Small intestine (tissue), 7 donors: ENCODE measurements around the gene SERPINB4. TPM values are rescaled to one million over a fixed set of nuclear protein-coding genes. Genes with fewer than 3 reads are reported as not detected.
"Not testable (repeated sequence)": the region's sequence is repeated elsewhere in the genome, so short reads cannot be mapped to it uniquely, and the experiment has no call there.

Experiments used
- DNase-seq, 2 donors: peaks; one replicate each; pipeline versions ENCODE4 v3.0.0 to v3.0.0-alpha.2; 2013
- FAIRE-seq: peaks from 2 replicates; lab custom pipeline; 2012; peaks lifted over from hg19 to GRCh38; lab: Jason Lieb, UNC
- H3K27ac ChIP-seq, 3 donors: one replicate each; pipeline ENCODE4 v1.5.1; 2013; ENCODE audit warnings: low read length in 2 of 3, mild to moderate bottlenecking in 2 of 3, control low read depth in 1 of 3, inconsistent platforms in 1 of 3, low read depth in 1 of 3, moderate library complexity in 1 of 3
- H3K27me3 ChIP-seq, 3 donors: one replicate each; pipeline ENCODE4 v1.6.1; 2013; ENCODE audit warnings: low read length in 3 of 3, inconsistent platforms in 1 of 3; ENCODE audit not compliant: control insufficient read depth in 3 of 3, insufficient read depth in 3 of 3
- H3K36me3 ChIP-seq, 3 donors: one replicate each; pipeline ENCODE4 v1.6.1; 2013; ENCODE audit warnings: low read length in 3 of 3, inconsistent platforms in 1 of 3, low read depth in 1 of 3, mild to moderate bottlenecking in 1 of 3, moderate library complexity in 1 of 3; ENCODE audit not compliant: control insufficient read depth in 3 of 3, insufficient read depth in 2 of 3
- H3K4me1 ChIP-seq, 3 donors: one replicate each; pipeline ENCODE4 v1.6.1; 2013; ENCODE audit warnings: low read length in 2 of 3, inconsistent platforms in 1 of 3, low read depth in 1 of 3, mild to moderate bottlenecking in 1 of 3, moderate library complexity in 1 of 3; ENCODE audit not compliant: control insufficient read depth in 3 of 3, insufficient read depth in 2 of 3
- H3K4me3 ChIP-seq, 3 donors: one replicate each; pipeline ENCODE4 v1.5.1; 2013; ENCODE audit warnings: low read length in 3 of 3, control low read depth in 1 of 3, inconsistent platforms in 1 of 3, low read depth in 1 of 3, mild to moderate bottlenecking in 1 of 3, moderate library complexity in 1 of 3
- H3K9me3 ChIP-seq, 2 donors: one replicate each; pipeline ENCODE4 v1.6.1; 2013; ENCODE audit warnings: low read depth in 1 of 2, low read length in 1 of 2; ENCODE audit not compliant: control insufficient read depth in 2 of 2, insufficient read depth in 1 of 2
- WGBS, 3 donors: extraction: QIAGEN DNeasy Blood & Tissue Kit; methylation state at CpG; one replicate each; pipeline ENCODE4 v1.1.7; 2013; 5-methylcytosine and 5-hydroxymethylcytosine counted together
- polyA plus RNA-seq, 4 donors: library from polyadenylated mRNA; stranded (reverse) in 3 of 4; unstranded in 1 of 4; fragments of 200-250 nt in 3 of 4; fragments of 120-200 nt in 1 of 4; gene quantifications; one replicate each; pipeline versions ENCODE4 v1.2.1 to v1.2.3, GENCODE V29; 2013
- donor health status: healthy with polysubstance abuse.
- donor health status: control.
- donor health status: control.
- donor health status: Bipolar disorder and iron deficiency.
- donor health status: healthy.

Gene SERPINB4
- polyA plus RNA-seq, 4 donors: not detected

DNA sequence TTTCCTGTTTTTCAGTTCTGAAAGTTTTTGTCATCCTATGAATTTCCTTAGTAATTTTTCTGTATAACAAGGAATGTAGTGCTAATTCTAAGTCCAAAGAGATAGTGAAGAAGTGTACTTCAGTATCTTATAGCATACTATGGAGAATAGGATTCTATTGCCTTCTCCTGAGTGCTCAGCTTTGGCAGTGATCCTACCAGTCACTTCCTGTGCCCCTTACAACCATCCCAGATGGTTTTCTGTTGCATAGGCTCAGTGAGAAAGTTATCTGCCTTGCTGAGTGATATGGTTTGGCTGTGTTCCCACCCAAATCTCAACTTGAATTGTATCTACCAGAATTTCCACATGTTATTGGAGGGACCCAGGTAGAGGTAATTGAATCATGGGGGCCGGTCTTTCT is 638 bp upstream of the SERPINB4 start:
- not testable (repeated sequence) for DNase-seq, H3K27ac ChIP-seq, H3K27me3 ChIP-seq, H3K9me3 ChIP-seq, FAIRE-seq, H3K36me3 ChIP-seq, H3K4me1 ChIP-seq, H3K4me3 ChIP-seq
- WGBS, 3 donors: 50 to 95% (median 88%) methylated on average over 1 of the region's 1 CpG

DNA sequence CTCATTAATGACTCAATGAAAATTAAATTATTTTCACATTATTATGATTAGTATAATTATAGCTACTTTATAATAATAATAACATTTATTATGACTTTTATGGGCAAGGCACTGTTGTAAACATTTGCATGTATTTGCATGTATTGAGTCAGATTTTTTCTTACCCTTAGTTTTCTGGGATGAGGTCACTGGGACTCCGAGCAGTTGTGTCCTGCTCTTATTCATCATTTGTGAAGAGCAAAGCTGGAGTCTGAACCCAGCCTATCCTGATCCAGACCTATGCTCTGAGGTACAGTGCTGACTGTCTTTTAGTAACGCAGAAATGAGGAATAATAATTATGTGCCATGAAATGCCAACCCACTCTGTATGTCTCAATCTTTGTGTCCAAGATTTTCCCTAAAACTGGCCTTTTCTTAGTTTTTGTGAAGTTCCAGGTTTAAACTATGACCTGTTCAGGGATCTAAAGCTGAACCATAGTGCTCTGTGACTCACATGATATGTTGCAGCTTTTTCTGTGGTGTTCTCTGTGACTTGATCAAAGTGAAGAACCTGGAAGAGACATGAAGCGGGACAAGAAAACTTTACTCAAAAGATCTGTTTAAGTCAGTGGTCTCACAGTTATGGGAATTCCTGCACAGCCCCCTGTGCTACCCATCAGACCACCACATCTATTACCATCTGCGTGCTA is 1.2 kb downstream of the SERPINB4 start:
- H3K36me3 ChIP-seq, H3K9me3 ChIP-seq, DNase-seq, H3K4me1 ChIP-seq, H3K27ac ChIP-seq, FAIRE-seq, H3K27me3 ChIP-seq, H3K4me3 ChIP-seq: not testable (repeated sequence)
- 89 to 93% (median 90%) methylated on average over 4 of the region's 4 CpGs for WGBS, 3 donors

DNA sequence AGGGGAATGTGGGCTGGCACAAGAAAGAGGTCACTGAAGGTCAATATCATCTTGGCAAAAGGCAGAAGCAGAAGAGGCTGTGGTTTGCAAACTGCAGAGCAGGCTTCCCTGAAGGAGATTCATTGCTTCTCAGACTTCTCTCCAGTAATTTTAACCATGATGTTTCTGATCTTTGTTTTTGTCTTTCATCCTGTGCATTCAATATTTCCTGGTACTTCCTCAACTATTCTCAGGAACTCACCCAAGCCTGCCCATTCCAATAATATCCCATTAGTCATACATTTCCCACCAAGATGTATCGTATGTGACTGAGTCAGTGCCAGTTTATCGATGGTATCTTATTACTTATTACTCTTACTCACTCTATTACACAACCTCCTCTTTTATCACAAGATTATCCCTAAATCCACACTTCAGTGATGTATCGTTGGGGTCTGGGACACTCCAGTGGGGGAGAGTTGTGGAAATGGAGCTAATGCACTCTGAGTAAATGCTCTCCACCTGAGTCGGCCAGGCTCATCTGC is 2.8 kb downstream of the SERPINB4 start:
- H3K4me1 ChIP-seq, H3K27me3 ChIP-seq, H3K27ac ChIP-seq, H3K36me3 ChIP-seq, H3K9me3 ChIP-seq, DNase-seq, FAIRE-seq, H3K4me3 ChIP-seq: not testable (repeated sequence)
- 80 to 89% (median 86%) methylated on average over 4 of the region's 4 CpGs for WGBS, 3 donors

DNA sequence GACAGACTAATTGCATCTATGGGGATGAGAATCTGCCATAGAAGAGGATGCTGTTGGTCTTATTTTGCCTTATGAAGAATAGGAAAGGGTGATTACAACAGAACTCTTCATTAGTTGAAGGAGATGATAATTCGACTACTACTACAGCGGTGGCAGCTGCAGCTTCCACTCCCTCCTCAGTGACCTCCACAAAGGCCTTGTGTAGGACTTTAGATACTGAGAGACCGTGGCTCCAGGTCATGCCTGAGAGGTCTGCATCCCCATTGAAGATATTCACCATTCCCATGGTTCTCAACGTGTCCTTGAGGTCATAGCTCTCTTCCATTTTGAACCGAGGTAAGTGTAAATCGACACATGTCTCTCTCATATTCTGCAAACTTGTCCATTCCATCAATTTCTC is 6.4 kb downstream of the SERPINB4 start:
- WGBS, 3 donors: 76 to 88% (median 79%) methylated on average over 6 of the region's 6 CpGs
- FAIRE-seq: no peak

DNA sequence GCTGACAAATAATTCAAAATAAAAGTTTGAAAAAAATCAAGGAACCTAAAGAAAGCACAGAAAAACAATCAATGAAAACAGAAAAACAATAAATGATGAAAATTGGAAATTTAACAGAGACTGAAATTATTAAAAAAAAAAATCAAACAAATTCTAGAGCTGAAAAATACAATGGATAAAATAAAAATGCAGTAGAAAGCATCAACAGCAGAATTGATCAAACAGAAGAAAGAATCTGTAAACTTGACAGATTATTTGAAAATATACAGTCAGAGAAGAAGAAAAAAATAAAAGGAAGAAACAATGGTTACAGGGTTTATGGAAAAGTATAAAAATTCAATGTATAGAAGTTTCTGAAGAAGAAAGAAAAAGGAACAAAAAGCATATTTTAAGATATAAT is 16.2 kb downstream of the SERPINB4 start:
- H3K27ac ChIP-seq: no peak overlapping the region
- DNase-seq: no peak
- no peaks in the 10 kb centered on the region for H3K4me1 ChIP-seq
- no peak overlapping the region for H3K4me3 ChIP-seq
- H3K27me3 ChIP-seq: no peaks in the 10 kb centered on the region
- FAIRE-seq: peak; percentile 36
- H3K36me3 ChIP-seq: no peaks in the 10 kb centered on the region
- H3K9me3 ChIP-seq: peaks cover 0 to 34% of the 10 kb centered on the region in 2 donors

More for the DNA sequence above, 6.4 kb downstream of the SERPINB4 start:
- no peak overlapping the region for H3K4me3 ChIP-seq
- no peaks in the 10 kb centered on the region for H3K4me1 ChIP-seq
- no peak overlapping the region for H3K27ac ChIP-seq
- no peak for DNase-seq
- H3K36me3 ChIP-seq: no peaks in the 10 kb centered on the region
- H3K27me3 ChIP-seq: no peaks in the 10 kb centered on the region
- no peaks in the 10 kb centered on the region for H3K9me3 ChIP-seq

DNA sequence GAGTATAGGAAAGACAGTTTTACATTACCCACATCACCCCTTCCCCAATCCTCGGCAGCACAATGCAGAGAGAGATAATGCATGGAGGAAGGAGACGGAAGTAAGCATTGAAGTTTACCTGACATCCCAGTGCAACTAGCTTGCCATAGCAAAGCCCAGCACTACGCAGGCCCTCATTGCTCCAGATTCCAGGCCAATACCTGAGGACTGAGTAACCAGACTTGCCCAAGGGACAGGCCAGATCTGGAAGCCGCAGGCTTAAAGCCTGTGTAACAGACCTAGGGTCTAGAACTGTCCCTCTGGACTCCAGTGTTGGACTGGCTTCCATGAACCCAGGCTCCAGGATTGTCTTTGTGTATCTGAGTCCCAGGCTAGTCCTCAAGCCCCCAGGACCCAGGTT is 17.6 kb downstream of the SERPINB4 start:
- Histone ChIP-seq H3K9me3 (peaks cover 0 to 37% of the 10 kb centered on the region in 2 donors), H3K27ac (no peak overlapping the region), H3K4me1 (no peaks in the 10 kb centered on the region), H3K27me3 (no peaks in the 10 kb centered on the region), H3K4me3 (no peak overlapping the region), H3K36me3 (no peaks in the 10 kb centered on the region)
- WGBS, 3 donors: 71 to 76% (median 71%) methylated on average over 4 of the region's 4 CpGs
- no peak for DNase-seq
- no peak for FAIRE-seq

DNA sequence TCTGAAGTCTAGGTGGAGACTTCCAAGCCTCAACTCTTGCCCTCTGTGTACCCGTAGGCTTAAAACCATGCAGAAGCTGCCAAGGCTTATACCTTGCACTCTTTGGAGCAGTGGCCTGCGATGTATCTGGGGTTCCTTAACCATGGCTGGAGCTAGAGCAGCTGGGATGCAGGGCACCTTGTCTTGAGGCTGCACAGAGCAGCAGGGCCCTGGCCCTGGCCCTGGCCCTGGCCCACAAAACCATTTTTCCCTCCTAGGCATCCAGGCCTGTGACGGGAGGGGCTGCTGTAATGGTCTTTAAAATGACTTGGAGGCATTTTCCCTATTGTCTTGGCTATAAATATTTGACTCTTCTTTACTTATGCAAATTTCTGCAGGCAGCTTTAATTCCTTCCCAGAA is 19.2 kb downstream of the SERPINB4 start:
- Histone ChIP-seq H3K27ac (no peak overlapping the region), H3K36me3 (no peaks in the 10 kb centered on the region), H3K27me3 (no peaks in the 10 kb centered on the region), H3K4me3 (no peak overlapping the region), H3K9me3 (peaks cover 0 to 37% of the 10 kb centered on the region in 2 donors), H3K4me1 (no peaks in the 10 kb centered on the region)
- FAIRE-seq: no peak
- no peak for DNase-seq
- 82 to 92% (median 89%) methylated on average over 3 of the region's 3 CpGs for WGBS, 3 donors

DNA sequence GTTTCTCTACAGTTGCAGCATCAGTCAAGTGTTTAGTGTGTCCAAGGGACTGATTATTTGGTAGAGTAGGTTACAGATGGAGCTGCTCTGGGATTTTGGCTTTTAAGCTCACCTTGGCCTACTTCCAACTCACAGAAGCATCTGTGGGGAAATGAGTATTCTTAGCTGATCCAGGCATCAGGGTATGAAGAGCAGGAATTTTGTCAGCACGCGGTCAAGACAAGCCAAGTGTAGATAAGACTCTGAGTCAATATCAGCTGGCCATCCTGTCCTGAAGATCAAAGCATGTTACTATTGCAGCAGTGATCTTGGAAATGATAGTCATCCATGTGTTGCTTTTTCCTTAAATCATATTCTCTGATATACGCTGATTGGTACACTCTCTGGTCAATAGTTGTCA is 24.4 kb downstream of the SERPINB4 start:
- DNase-seq (no peak), FAIRE-seq (no peak)
- H3K9me3 ChIP-seq: peaks cover 0 to 19% of the 10 kb centered on the region in 2 donors
- 85 to 94% (median 87%) methylated on average over 3 of the region's 3 CpGs for WGBS, 3 donors
- no peak overlapping the region for H3K27ac ChIP-seq
- no peaks in the 10 kb centered on the region for H3K36me3 ChIP-seq
- H3K4me3 ChIP-seq: no peak overlapping the region
- no peaks in the 10 kb centered on the region for H3K27me3 ChIP-seq
- H3K4me1 ChIP-seq: no peaks in the 10 kb centered on the region

DNA sequence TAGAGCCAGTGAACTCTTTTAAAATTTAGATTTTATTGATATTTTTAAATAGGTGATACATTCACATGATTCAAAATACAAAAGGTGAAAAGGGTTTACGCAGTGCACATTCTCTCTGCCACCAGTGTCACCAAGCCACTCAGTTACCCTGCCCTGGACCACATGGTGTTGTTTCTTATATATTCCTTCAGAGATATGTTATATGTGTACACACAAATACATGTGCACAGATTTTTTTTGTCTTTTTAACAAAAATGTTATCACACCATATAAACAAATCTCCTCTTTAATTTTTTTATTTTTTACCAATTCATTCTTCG is 26.2 kb downstream of the SERPINB4 start:
- no peaks in the 10 kb centered on the region for H3K27me3 ChIP-seq
- no peaks in the 10 kb centered on the region for H3K36me3 ChIP-seq
- no peak for DNase-seq
- peaks cover 0 to 9% of the 10 kb centered on the region in 2 donors for H3K9me3 ChIP-seq
- no peak for FAIRE-seq
- H3K4me3 ChIP-seq: no peak overlapping the region
- WGBS, 3 donors: 80 to 97% (median 85%) methylated on average over 2 of the region's 2 CpGs
- H3K4me1 ChIP-seq: no peaks in the 10 kb centered on the region
- no peak overlapping the region for H3K27ac ChIP-seq
